ENCODE results near the gene PDPN.

The PDPN gene

GRCh38 chr1:13583595-13583965, at the start of gene PDPN:
TSS of gene PDPN (plus strand) at chr1:13583832. CDS start at chr1:13584034, 202 bp downstream.
- no peak for TF ChIP-seq ZNF274 (IDR thresholded peaks at IDR 0.05; ENCODE audit: low read depth, low read length)
- H3K4me3 ChIP-seq (ENCODE audit: low read length) = no peak within 1 kb of the TSS

GRCh38 chr1:13535227-13535626, 48.4 kb upstream of the PDPN start:
- TF ChIP-seq ZNF274 (IDR thresholded peaks at IDR 0.05; ENCODE audit: low read depth, low read length) = no peak
- no peak overlapping the region for H3K4me3 ChIP-seq (ENCODE audit: low read length)

GRCh38 chr1:13536571-13536970, 47.1 kb upstream of the PDPN start:
- TF ChIP-seq ZNF274 (IDR thresholded peaks at IDR 0.05; ENCODE audit: low read depth, low read length) = no peak

GRCh38 chr1:13538832-13539231, 44.8 kb upstream of the PDPN start:
- no peak for TF ChIP-seq ZNF274 (IDR thresholded peaks at IDR 0.05; ENCODE audit: low read depth, low read length)
- H3K4me3 ChIP-seq (ENCODE audit: low read length) = no peak overlapping the region

More at GRCh38 chr1:13536571-13536970, 47.1 kb upstream of the PDPN start:
- no peak overlapping the region for H3K4me3 ChIP-seq (ENCODE audit: low read length)

GRCh38 chr1:13539683-13540082, 43.9 kb upstream of the PDPN start:
- H3K4me3 ChIP-seq (ENCODE audit: low read length) = no peak overlapping the region
- no peak for TF ChIP-seq ZNF274 (IDR thresholded peaks at IDR 0.05; ENCODE audit: low read depth, low read length)

- TF ChIP-seq ZNF274 (IDR thresholded peaks at IDR 0.05; ENCODE audit: low read depth, low read length) = no peak
- H3K4me3 ChIP-seq (ENCODE audit: low read length) = no peak overlapping the region
Observed at GRCh38 chr1:13540866-13541265, 42.8 kb upstream of the PDPN start.

GRCh38 chr1:13541435-13542215, 42.0 kb upstream of the PDPN start:
- H3K4me3 ChIP-seq (ENCODE audit: low read length) = no peak overlapping the region
- TF ChIP-seq ZNF274 (IDR thresholded peaks at IDR 0.05; ENCODE audit: low read depth, low read length) = no peak

GRCh38 chr1:13543451-13544220, 40.0 kb upstream of the PDPN start:
- no peak overlapping the region for H3K4me3 ChIP-seq (ENCODE audit: low read length)
- no peak for TF ChIP-seq ZNF274 (IDR thresholded peaks at IDR 0.05; ENCODE audit: low read depth, low read length)

GRCh38 chr1:13544221-13544556, 39.4 kb upstream of the PDPN start:
- TF ChIP-seq ZNF274 (IDR thresholded peaks at IDR 0.05; ENCODE audit: low read depth, low read length) = no peak
- H3K4me3 ChIP-seq (ENCODE audit: low read length) = no peak overlapping the region

GRCh38 chr1:13546791-13547190, 36.8 kb upstream of the PDPN start:
- no peak for TF ChIP-seq ZNF274 (IDR thresholded peaks at IDR 0.05; ENCODE audit: low read depth, low read length)
- H3K4me3 ChIP-seq (ENCODE audit: low read length) = no peak overlapping the region

- TF ChIP-seq ZNF274 (IDR thresholded peaks at IDR 0.05; ENCODE audit: low read depth, low read length) = no peak
- no peak overlapping the region for H3K4me3 ChIP-seq (ENCODE audit: low read length)
Observed at GRCh38 chr1:13548281-13548680, 35.4 kb upstream of the PDPN start.

- no peak overlapping the region for H3K4me3 ChIP-seq (ENCODE audit: low read length)
- TF ChIP-seq ZNF274 (IDR thresholded peaks at IDR 0.05; ENCODE audit: low read depth, low read length) = no peak
Observed at GRCh38 chr1:13549021-13549420, 34.6 kb upstream of the PDPN start.

- no peak overlapping the region for H3K4me3 ChIP-seq (ENCODE audit: low read length)
Observed at GRCh38 chr1:13549521-13549920, 34.1 kb upstream of the PDPN start.

GRCh38 chr1:13550663-13551062, 33.0 kb upstream of the PDPN start:
- no peak for TF ChIP-seq ZNF274 (IDR thresholded peaks at IDR 0.05; ENCODE audit: low read depth, low read length)
- H3K4me3 ChIP-seq (ENCODE audit: low read length) = no peak overlapping the region

More at GRCh38 chr1:13549521-13549920, 34.1 kb upstream of the PDPN start:
- no peak for TF ChIP-seq ZNF274 (IDR thresholded peaks at IDR 0.05; ENCODE audit: low read depth, low read length)

GRCh38 chr1:13554798-13555197, 28.8 kb upstream of the PDPN start:
- TF ChIP-seq ZNF274 (IDR thresholded peaks at IDR 0.05; ENCODE audit: low read depth, low read length) = no peak
- no peak overlapping the region for H3K4me3 ChIP-seq (ENCODE audit: low read length)
